ENCODE measurements around the gene ABCC10.
"Not testable (repeated sequence)": the region's sequence is repeated elsewhere in the genome, so short reads cannot be mapped to it uniquely, and the experiment has no call there.

ABCC10 gene

DNA sequence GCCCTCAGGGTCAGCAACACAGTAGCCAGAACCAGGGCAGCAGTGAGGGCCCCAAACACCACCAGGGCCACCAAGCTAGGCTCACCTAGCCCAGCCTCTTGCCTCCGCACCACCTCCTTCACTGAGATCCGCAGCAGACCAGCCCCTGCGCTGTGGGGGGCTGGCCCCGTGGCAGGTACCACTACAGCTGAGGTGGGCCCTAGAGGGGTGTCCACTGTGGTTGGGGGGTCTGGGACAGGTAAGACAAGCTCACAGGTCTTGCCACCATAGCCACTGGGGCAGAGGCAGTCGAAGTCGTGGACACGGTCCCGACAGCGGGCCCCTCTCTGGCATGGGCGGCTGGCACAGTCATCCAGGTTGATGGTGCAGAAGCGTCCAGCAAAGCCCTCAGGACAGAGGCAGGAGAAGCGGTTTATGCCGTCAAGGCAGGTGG, 23.4 kb downstream of the ABCC10 start:
- Mint-ChIP-seq H3K4me3 (no peak overlapping the region), H3K36me3 (ENCODE audit: low read depth) (peaks cover 22% of the 10 kb centered on the region), H3K4me1 (ENCODE audit: low read depth) (peaks cover 11% of the 10 kb centered on the region), H3K9me3 (no peaks in the 10 kb centered on the region), H3K27ac (no peak overlapping the region), H3K27me3 (peaks cover 2% of the 10 kb centered on the region)

GRCh38 chr6:43451348-43451747, 24.0 kb downstream of the ABCC10 start:
- Mint-ChIP-seq H3K27ac (no peak overlapping the region), H3K9me3 (no peaks in the 10 kb centered on the region), H3K36me3 (ENCODE audit: low read depth) (peaks cover 22% of the 10 kb centered on the region), H3K4me3 (no peak overlapping the region), H3K4me1 (ENCODE audit: low read depth) (peaks cover 16% of the 10 kb centered on the region), H3K27me3 (peaks cover 7% of the 10 kb centered on the region)

DNA sequence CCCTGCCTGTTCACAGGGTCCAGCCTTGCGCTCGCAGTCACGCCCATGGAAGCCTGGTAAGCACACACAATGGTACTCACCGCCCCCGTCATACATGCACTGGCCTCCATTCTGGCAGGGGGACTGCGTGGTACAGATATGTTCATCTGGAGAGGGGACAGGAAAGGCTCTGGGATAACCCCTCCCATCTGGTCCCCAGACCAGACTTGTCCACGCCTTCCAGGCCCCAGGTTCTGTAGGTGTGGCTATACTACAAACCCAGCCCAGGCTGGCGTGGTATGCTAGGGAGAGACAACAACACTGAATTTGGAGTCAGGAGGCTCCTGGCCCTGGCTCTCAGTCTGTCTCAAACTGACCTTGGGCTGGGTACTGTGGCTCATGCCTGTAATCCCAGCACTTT, 24.6 kb downstream of the ABCC10 start:
- Mint-ChIP-seq H3K27me3 (peaks cover 13% of the 10 kb centered on the region), H3K27ac (no peak overlapping the region), H3K4me3 (no peak overlapping the region), H3K9me3 (no peaks in the 10 kb centered on the region), H3K36me3 (ENCODE audit: low read depth) (peaks cover 22% of the 10 kb centered on the region), H3K4me1 (ENCODE audit: low read depth) (peaks cover 19% of the 10 kb centered on the region)

GRCh38 chr6:43452896-43453295, 25.6 kb downstream of the ABCC10 start:
- H3K9me3 Mint-ChIP-seq: no peaks in the 10 kb centered on the region
- H3K36me3 Mint-ChIP-seq (ENCODE audit: low read depth): peaks cover 14% of the 10 kb centered on the region
- no peak overlapping the region for H3K4me3 Mint-ChIP-seq
- H3K4me1 Mint-ChIP-seq (ENCODE audit: low read depth): peaks cover 21% of the 10 kb centered on the region
- H3K27ac Mint-ChIP-seq: no peak overlapping the region
- H3K27me3 Mint-ChIP-seq: peaks cover 14% of the 10 kb centered on the region

GRCh38 chr6:43453831-43454230, 26.5 kb downstream of the ABCC10 start:
- Mint-ChIP-seq H3K9me3 (no peaks in the 10 kb centered on the region), H3K27ac (no peak overlapping the region), H3K4me3 (no peak overlapping the region), H3K27me3 (peaks cover 14% of the 10 kb centered on the region), H3K36me3 (ENCODE audit: low read depth) (peaks cover 13% of the 10 kb centered on the region), H3K4me1 (ENCODE audit: low read depth) (peaks cover 21% of the 10 kb centered on the region)

DNA sequence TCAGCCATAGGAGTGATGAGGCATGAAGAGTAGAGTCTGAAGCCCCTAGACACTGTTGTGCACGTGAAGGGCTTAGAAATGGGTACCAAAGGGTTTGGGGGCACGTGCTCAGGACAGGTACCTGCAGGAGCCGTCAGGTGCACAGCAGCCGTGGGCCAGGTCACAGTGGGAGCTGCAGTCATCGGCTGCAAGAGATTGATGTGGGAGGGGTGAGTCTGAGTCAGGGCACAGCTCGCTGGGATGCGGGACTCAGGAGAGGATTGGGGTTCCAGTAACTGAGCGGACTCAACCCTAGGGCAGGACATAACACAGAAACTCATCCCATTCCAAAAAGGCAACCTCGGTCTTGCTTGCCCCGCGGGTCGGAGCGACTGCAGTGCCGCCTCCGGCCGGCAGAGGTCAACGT, 27.0 kb downstream of the ABCC10 start:
- Mint-ChIP-seq H3K27me3 (peaks cover 14% of the 10 kb centered on the region), H3K36me3 (ENCODE audit: low read depth) (peaks cover 13% of the 10 kb centered on the region), H3K4me3 (peak overlapping the region; percentile 70), H3K9me3 (no peaks in the 10 kb centered on the region), H3K4me1 (ENCODE audit: low read depth) (peaks cover 21% of the 10 kb centered on the region), H3K27ac (no peak overlapping the region)

- H3K27me3 Mint-ChIP-seq: peaks cover 14% of the 10 kb centered on the region
- no peak overlapping the region for H3K27ac Mint-ChIP-seq
- peaks cover 21% of the 10 kb centered on the region for H3K4me1 Mint-ChIP-seq (ENCODE audit: low read depth)
- no peaks in the 10 kb centered on the region for H3K9me3 Mint-ChIP-seq
- H3K36me3 Mint-ChIP-seq (ENCODE audit: low read depth): peaks cover 13% of the 10 kb centered on the region
- peak overlapping the region; percentile 70 for H3K4me3 Mint-ChIP-seq
These were observed 27.6 kb downstream of the ABCC10 start for GRCh38 chr6:43454696-43455530.

DNA sequence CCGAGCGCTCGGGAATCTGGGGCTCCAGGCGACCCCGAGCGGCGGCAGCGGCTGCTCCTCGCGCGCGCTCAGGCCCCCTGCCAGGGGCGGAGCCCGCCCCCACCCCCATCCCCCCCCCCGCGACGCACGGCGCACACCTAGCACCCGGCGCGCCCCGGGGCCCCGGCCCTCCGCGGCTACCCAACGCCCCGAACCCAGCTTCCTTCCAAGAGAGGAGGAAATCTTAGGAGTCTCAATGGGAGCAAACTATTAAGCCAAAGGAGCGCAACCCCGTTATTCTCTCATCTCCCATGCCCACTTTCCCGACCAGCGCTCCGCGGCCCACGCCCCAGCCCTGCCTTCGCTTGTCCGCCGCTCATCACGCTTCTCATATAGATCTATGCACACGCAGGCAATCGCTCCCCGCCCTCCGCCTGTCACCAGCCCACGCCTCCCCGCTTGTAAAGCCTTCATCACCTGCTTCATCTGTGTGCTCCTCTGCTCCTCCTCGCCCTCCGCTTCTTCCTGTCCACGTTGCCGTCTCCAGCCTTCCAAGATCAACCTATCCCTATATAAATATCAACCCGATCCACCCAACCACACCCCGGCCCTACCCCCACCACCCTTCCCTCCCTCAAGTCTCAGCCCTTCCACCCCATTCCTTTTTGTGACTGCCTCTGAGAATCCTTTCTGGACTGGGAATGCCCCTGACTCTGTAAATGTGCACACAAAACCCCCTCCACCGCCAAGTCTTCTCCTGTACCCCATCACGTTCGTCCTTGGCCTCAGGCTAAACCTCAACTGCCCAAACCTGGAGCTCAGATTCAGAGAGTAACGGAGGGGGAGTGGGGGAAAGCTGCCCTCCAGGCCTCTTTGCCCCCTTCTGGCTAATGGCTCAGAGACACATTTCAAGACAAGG, 28.4 kb downstream of the ABCC10 start, which contains the start of gene DLK2:
Gene DLK2 (minus strand): TSS at position 18 of the 898 bp plus-strand sequence. CDS start 723 bp downstream, outside the sequence.
- Mint-ChIP-seq H3K4me3 (peak within 1 kb of the TSS; percentile 81), H3K4me1 (ENCODE audit: low read depth) (peaks cover 21% of the 10 kb centered on the region), H3K9me3 (no peaks in the 10 kb centered on the region), H3K27me3 (peaks cover 14% of the 10 kb centered on the region), H3K36me3 (ENCODE audit: low read depth) (peaks cover 13% of the 10 kb centered on the region), H3K27ac (peak within 1 kb of the TSS; percentile 69)

- peaks cover 21% of the 10 kb centered on the region for H3K4me1 Mint-ChIP-seq (ENCODE audit: low read depth)
These were observed 30.3 kb downstream of the ABCC10 start for GRCh38 chr6:43457643-43458042.

DNA sequence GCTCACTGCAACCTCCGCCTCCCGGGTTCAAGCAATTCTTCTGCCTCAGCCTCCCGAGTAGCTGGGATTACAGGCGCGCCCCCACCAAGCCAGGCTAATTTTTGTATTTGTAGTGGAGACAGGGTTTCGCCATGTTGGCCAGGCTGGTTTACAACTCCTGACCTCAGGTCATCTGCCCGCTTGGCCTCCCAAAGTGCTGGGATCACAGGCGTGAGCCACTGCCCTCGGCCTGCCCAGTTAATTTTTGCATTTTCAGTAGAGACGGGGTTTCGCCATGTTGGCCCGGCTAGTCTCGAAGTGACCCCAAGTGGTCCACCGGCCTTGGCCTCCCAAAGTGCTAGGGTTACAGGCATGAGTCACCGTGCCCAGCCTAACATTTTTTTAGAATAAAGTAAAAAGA, 30.8 kb downstream of the ABCC10 start:
- H3K27me3 Mint-ChIP-seq: peaks cover 25% of the 10 kb centered on the region
- H3K4me1 Mint-ChIP-seq (ENCODE audit: low read depth): peaks cover 21% of the 10 kb centered on the region
- not testable (repeated sequence) for H3K36me3 Mint-ChIP-seq (ENCODE audit: low read depth); H3K9me3 Mint-ChIP-seq; H3K4me3 Mint-ChIP-seq; H3K27ac Mint-ChIP-seq

More at GRCh38 chr6:43457643-43458042, 30.3 kb downstream of the ABCC10 start:
- peaks cover 21% of the 10 kb centered on the region for H3K27me3 Mint-ChIP-seq
- H3K9me3 Mint-ChIP-seq: no peaks in the 10 kb centered on the region
- H3K4me3 Mint-ChIP-seq: no peak overlapping the region
- H3K36me3 Mint-ChIP-seq (ENCODE audit: low read depth): peaks cover 8% of the 10 kb centered on the region
- no peak overlapping the region for H3K27ac Mint-ChIP-seq

- no peak overlapping the region for H3K4me3 Mint-ChIP-seq
- peaks cover 27% of the 10 kb centered on the region for H3K27me3 Mint-ChIP-seq
- H3K9me3 Mint-ChIP-seq: no peaks in the 10 kb centered on the region
- no peaks in the 10 kb centered on the region for H3K36me3 Mint-ChIP-seq (ENCODE audit: low read depth)
- no peak overlapping the region for H3K27ac Mint-ChIP-seq
- peaks cover 16% of the 10 kb centered on the region for H3K4me1 Mint-ChIP-seq (ENCODE audit: low read depth)
These were observed 32.2 kb downstream of the ABCC10 start for GRCh38 chr6:43459535-43459934.

GRCh38 chr6:43460032-43460431, 32.7 kb downstream of the ABCC10 start:
- Mint-ChIP-seq H3K27me3 (peaks cover 27% of the 10 kb centered on the region), H3K27ac (no peak overlapping the region), H3K9me3 (no peaks in the 10 kb centered on the region), H3K4me1 (ENCODE audit: low read depth) (peaks cover 11% of the 10 kb centered on the region), H3K36me3 (ENCODE audit: low read depth) (no peaks in the 10 kb centered on the region), H3K4me3 (no peak overlapping the region)

GRCh38 chr6:43461936-43462335, 34.6 kb downstream of the ABCC10 start:
- Mint-ChIP-seq H3K27ac (no peak overlapping the region), H3K36me3 (ENCODE audit: low read depth) (no peaks in the 10 kb centered on the region), H3K4me3 (no peak overlapping the region), H3K27me3 (peaks cover 20% of the 10 kb centered on the region), H3K9me3 (no peaks in the 10 kb centered on the region), H3K4me1 (ENCODE audit: low read depth) (peaks cover 1% of the 10 kb centered on the region)

GRCh38 chr6:43464337-43464736, 37.0 kb downstream of the ABCC10 start:
- Mint-ChIP-seq H3K9me3 (no peaks in the 10 kb centered on the region), H3K27ac (no peak overlapping the region), H3K4me1 (ENCODE audit: low read depth) (no peaks in the 10 kb centered on the region), H3K27me3 (peaks cover 25% of the 10 kb centered on the region), H3K4me3 (no peak overlapping the region), H3K36me3 (ENCODE audit: low read depth) (no peaks in the 10 kb centered on the region)

DNA sequence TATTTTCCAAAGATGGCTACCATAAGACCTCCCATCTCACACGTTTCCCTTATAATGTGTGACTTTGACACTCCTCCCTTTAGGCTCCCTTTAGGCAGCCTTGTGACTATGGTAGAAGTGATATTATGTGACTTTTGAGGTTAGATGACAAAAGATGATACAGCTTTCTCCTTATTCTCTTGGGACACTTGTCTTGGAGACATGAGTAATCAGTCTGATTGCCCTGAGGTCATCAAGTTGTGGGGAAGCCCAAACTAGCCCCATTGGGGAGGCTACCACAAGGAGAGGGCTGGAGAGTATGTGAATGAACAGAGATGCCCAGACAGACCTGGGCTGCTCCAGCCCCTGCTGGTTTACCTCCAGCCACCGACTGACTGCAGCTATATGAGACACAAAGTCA, 38.6 kb downstream of the ABCC10 start:
- Mint-ChIP-seq H3K36me3 (ENCODE audit: low read depth) (no peaks in the 10 kb centered on the region), H3K4me3 (no peak overlapping the region), H3K4me1 (ENCODE audit: low read depth) (no peaks in the 10 kb centered on the region), H3K9me3 (no peaks in the 10 kb centered on the region), H3K27me3 (peaks cover 29% of the 10 kb centered on the region), H3K27ac (no peak overlapping the region)

Data from stimulated activated naive CD8-positive, alpha-beta T cell treated with anti-CD3 and anti-CD28 coated beads, Interleukin-15, Interleukin-2, amounts not matched to agents 100 ng/mL and 50 ng/mL, for 24 hours (primary cell).